GM18951 (cell line): Measurements from ENCODE around the gene MAGEB1.

Experiments
- POLR2A ChIP-seq: IDR thresholded peaks from 4 replicates; pipeline ENCODE4 v1.6.1; 2011; ENCODE audit warnings: mild to moderate bottlenecking; ENCODE audit not compliant: insufficient read length, insufficient read depth; ENCODE audit errors: extremely low read depth
- in situ Hi-C: fragments of 300-500 bp; cut with MboI; formaldehyde crosslinking; loops from one replicate; pipeline ENCODE4 v1.12.0; 2022; ENCODE audit warnings: low sequenced_read_pairs, mixed read lengths, inconsistent platforms; ENCODE audit not compliant: unreplicated experiment

Gene MAGEB1, protein sequence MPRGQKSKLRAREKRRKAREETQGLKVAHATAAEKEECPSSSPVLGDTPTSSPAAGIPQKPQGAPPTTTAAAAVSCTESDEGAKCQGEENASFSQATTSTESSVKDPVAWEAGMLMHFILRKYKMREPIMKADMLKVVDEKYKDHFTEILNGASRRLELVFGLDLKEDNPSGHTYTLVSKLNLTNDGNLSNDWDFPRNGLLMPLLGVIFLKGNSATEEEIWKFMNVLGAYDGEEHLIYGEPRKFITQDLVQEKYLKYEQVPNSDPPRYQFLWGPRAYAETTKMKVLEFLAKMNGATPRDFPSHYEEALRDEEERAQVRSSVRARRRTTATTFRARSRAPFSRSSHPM

DNA sequence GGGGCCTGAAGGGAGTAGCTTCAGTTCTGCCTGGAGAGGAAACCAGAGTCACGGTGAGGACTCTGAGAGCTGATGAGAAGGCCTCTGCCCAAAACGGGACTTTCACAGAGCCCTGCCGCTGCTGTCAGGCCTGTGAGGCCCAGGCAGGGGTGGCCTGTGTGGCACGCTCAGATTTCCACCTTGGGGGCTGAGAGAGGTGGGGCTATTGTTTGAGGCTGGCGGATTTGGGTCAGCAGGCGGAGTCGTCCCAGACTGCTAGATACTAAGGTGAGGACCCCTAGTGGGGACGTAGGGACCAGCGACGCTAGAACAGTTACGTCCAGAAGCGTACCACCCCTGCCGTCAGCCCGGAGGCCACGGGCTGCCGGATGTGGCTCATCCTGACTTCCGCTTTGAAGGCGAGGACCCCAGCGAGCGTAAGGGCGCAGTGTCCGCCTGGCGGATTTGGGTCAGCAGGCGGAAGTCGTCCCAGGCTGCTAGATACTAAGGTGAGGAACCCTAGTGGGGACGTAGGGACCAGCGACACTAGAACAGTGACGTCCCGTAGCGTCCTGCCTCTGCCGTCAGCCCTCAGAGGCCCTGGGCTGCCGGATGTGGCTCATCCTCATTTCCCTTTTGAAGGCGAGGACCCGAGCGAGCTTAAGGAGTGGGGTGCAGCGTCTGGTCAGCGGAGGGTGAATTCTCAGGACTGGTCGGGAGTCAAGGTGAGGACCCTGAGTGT is at the start of gene MAGEB1:
MAGEB1 (plus strand) TSS at position 378 of the 721 bp plus-strand sequence. CDS start 3,348 bp downstream, outside the sequence.
- in situ Hi-C loops: no loop called here
- no peak for TF ChIP-seq POLR2A

DNA sequence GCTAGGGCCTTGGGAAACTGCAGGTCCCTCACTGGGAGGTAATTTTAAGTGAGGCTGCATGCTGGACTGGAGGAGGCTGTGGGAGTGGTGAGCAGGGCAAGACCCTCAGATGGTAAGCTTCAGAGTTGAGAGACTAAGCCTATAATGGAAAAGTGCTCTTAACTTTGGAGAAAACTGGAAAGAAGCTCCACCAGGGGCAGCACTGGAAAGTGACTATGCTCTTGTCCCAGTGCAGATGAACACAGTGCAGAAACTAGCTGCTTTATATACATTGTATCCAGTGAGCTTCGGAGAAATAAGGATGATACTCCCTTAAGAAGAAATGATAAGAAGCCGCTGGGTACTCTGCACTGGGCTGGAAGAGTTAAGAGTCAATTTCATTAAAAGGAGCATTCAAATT is 34.8 kb upstream of the MAGEB1 start:
- TF ChIP-seq POLR2A: no peak
- in situ Hi-C loops: no loop called here

DNA sequence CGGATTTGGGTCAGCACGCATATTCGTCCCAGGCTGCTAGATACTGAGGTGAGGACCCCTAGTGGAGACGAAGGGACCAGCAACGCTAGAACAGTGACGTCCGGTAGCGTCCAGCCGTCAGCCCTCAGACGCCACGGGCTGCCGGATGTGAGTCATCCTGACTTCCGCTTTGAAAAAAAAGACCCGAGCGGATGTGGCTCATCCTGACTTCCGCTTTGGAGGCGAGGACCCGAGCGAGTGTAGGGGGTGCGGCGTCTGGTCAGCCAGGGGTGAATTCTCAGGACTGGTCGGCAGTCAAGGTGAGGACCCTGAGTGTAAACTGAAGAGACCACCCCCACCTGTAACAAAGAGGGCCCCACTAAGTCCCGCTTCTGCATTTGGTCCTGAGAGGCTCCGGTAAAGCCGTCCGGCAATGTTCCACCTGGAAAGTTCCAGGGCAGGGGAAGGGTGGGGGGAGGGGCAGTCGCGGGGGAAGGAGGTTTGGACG is 31.5 kb upstream of the MAGEB1 start, which contains the start of gene MAGEB2:
MAGEB2 (plus strand) TSS at position 207 of the 487 bp plus-strand sequence. CDS start 3,018 bp downstream, outside the sequence.
- TF ChIP-seq POLR2A: no peak
- in situ Hi-C loops: no loop called here

DNA sequence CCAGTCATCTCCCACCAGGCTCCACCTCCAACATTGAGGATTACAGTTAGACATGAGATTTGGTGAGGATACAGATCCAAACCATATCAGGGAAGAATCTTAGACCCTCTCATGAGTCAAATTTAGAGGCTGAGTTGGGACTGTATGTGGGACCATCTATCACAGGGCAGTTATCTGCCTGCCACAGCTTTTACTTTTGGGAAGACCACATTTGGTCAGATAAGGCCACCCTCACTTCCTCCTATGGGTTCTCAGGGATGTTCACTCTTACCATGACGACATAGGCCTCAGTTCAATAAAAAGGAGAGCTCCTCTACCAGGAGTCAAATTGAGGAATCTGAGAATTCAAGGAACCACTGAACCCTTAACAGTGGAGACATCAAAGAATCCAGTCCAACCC is 29.5 kb upstream of the MAGEB1 start:
- in situ Hi-C loops: no loop called here

DNA sequence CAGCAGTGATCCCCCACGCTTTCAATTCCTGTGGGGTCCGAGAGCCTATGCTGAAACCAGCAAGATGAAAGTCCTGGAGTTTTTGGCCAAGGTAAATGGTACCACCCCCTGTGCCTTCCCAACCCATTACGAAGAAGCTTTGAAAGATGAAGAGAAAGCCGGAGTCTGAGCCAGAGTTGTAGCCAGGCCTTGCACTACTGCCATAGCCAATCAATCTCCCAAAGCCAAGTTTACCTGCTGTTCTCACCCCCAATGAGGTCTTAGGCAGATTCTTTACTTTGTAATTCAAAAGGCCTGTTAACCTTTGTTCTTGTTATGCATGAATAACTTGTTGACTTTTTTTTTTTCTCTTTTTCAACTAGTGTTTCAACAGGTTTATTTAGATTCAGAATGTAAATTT is 27.6 kb upstream of the MAGEB1 start:
- in situ Hi-C loops: no loop called here
- no peak for TF ChIP-seq POLR2A

More for the DNA sequence above, 29.5 kb upstream of the MAGEB1 start:
- TF ChIP-seq POLR2A: no peak

DNA sequence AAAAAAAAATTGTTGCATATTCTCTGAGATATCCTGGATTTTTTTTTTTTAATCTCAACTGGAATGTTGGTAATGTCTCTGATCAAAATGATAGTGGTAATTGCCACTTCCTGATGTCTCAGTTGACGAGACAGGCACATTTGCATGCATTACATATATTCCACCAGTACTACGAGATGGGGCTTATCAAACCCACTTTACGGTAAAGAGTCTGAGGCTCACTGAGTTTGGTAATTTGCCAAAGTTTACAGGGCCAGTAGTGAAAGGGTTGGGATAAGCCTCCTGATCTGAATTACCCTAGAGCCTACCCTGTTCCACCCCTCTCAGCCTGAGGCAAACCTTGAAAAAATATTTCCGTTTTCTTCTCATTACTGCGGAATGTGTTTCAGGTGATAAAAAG is 26.3 kb upstream of the MAGEB1 start:
- TF ChIP-seq POLR2A: no peak
- in situ Hi-C loops: no loop called here

DNA sequence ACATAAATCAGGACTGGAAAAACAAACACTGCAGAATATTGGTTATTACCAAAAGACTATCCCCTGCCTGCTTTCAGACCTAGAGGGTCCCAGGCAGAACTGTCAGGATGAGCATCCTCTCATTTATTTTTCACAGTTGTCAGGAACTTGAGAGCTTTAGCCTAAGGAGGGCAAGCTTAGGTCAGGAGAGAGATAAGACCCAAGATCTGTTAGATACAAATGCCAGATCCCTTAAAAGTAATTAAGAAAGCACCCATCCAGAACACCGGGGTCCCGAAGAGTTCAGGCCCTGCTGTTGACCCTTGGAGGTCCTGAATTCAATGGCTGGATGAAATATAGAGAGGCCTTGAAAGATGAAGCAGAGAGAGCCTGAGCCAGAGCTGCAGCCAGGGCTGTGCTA is 22.4 kb upstream of the MAGEB1 start:
- TF ChIP-seq POLR2A: no peak
- in situ Hi-C loops: no loop called here

DNA sequence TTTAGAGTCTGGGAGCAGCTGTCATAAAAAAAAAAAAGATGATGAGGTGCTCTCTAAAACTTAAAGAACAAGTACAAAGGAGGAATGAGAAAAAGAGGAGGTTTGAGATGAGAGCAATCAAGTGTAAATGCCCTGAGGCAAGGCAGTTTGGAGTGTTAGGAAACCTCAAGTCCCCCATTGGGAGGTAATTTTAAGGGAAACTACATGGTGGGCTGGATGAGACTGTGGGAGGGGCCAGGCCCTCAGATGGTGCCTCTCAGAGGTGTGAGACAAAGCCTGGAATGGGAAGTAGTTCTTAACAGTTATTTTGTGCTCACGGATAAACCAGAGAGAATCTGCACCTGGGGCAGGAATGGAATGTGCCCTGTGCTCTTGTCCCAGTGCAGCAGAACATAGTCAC is 18.4 kb upstream of the MAGEB1 start:
- no peak for TF ChIP-seq POLR2A
- in situ Hi-C loops: no loop called here

DNA sequence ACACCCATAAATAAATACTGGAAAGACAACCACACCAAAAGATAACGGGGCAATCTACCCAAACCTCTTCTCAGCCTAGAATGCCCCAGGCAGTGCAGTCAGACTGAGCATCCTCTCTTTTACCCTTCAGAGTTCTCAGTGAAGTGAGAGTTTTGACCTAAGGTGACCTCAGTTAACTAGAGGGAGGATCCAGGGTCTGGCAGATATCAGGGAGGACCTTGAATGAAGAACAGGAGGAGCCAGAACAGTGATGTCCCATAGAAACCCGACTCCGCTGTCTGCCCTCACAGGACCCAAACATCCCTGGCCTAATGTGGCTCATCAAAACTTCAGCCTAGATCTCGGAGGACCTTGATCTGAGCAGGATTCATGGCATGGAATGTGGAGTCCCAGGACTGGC is 16.6 kb upstream of the MAGEB1 start, which contains the start of gene MAGEB3:
MAGEB3 (plus strand) TSS at position 263 of the 400 bp plus-strand sequence. CDS start 5,268 bp downstream, outside the sequence.
- in situ Hi-C loops: no loop called here
- no peak for TF ChIP-seq POLR2A

DNA sequence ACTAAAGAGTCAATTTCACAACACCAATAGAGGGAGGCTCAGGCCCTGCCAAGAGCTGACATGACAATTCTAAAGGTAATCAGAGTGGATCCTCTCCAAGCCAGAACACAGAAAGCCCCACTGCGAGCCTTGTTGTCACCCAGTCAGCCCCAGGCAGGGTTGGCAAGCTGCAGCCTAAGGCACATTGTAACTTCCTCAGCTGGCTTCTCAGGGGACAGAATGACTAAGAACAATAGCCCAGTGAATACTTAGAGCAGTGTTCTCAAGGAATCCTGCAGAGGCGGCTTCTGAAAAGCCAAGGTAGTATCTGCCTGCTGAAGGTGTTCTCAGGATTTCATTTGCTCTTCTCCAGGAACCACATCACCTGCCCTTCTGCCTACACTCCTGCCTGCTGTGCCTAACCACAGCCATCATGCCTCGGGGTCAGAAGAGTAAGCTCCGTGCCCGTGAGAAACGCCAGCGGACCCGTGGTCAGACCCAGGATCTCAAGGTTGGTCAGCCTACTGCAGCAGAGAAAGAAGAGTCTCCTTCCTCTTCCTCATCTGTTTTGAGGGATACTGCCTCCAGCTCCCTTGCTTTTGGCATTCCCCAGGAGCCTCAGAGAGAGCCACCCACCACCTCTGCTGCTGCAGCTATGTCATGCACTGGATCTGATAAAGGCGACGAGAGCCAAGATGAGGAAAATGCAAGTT is 5.1 kb upstream of the MAGEB1 start, which contains the start of gene MAGEB4:
MAGEB4 (plus strand) TSS at position 277 of the 692 bp plus-strand sequence; CDS start at position 413, 136 bp downstream.
- no peak for TF ChIP-seq POLR2A
- in situ Hi-C loops: no loop called here

DNA sequence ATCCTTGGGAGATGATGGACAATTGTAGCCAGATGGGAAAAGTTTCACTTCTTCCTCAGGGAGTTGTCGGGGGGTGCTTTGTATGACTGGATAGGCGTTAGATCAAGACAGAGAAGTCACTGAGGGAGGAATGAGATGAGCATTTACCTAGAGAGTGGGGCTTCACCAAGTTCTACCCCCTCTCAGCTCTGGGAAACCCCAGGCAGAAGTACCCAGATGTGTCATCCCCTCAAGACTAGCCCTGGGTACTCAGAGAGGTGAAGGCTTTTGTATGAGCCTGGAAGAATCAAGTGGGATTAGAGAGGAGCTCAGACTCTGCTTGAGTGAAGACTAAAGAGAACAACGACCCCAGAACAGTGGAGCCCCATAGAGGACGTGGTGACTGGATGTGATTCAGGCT is 1.9 kb downstream of the MAGEB1 start:
- in situ Hi-C loops: no loop called here

DNA sequence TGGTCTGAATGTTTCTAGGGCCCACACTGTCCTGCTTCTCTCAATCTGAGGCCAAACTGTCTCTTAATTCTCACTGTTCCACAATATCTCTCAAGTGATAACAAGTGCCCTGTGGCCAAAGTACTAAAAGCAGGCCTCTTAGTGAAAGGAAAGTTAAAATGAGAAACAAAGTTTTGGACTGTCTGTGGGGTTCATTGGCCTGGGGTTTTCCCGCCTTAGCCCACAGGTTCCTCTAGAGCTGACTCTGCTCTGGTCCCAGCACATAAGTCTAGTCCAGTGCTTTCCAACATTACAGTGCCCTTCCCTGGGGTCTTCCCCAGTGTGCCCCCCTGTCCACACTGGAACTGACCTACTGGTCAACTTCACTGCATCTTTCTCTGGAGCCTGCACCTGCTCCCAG is 6.3 kb downstream of the MAGEB1 start:
- in situ Hi-C loops: no loop called here
- no peak for TF ChIP-seq POLR2A

More for the DNA sequence above, 1.9 kb downstream of the MAGEB1 start:
- TF ChIP-seq POLR2A: no peak

DNA sequence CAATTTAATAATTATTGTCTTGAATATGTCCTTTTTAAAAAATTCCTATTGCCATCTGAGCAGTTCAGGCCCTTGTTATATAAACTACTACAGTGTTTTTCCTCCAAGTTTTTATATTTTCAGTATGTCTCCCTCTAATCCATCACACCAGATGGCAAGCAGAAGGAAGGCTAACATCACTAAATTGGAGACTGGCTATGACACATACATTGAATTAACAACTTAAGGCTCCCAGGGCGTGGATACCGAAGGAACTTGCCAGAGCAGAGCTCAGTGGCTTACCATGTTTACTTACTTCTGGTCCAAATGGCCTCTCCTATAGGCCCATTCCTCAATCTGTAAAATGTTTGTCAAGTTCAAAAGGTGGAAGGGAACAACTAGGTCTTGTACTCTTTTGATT is 13.0 kb downstream of the MAGEB1 start:
- in situ Hi-C loops: no loop called here
- no peak for TF ChIP-seq POLR2A

DNA sequence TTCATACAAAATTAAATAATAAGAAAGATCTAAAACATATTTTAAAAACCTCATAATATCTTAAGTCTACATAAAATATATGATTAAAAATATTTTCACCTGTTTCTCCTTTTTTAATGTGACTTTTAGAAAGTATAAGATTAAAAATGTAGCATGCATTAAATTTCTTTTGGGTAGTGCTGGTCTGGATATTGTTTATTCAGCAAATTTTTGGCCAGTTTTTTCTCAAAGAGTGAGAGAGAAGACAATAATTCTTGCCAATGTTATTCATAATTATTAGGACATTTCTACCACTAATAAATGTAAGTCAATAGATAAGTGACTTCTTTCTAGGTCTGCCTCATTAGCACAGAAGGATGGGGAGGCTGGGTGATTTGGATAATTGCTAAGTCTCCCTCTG is 14.1 kb downstream of the MAGEB1 start:
- in situ Hi-C loops: no loop called here
- TF ChIP-seq POLR2A: no peak
